Endothelial cell of umbilical vein (primary cell): Measurements from ENCODE around the gene SESTD1. TPM values are rescaled to one million over a fixed set of nuclear protein-coding genes. Genes with fewer than 3 reads are reported as not detected.

ENCODE experiments used
- BruUV-seq: library from RNA; stranded (reverse); fragments of 400-500 nt; replicated peaks from 2 replicates; lab custom pipeline; 2021; lab: Mats Ljungman, UMichigan
- CTCF ChIA-PET: fragments of 300-600, 350-600 bp; sonication (Branson Sonifier 250); formaldehyde crosslinking; loops from one replicate; lab custom pipeline; 2021; ENCODE audit warnings: antibody characterized with exemption, inconsistent platforms; lab: Charles Lee
- POLR2A ChIA-PET: fragments of 300-600, 350-600 bp; sonication (Branson Sonifier 250); formaldehyde crosslinking; loops from one replicate; lab custom pipeline; 2021; ENCODE audit warnings: antibody characterized with exemption, inconsistent platforms; lab: Charles Lee
- DNase-seq: peaks from one replicate; pipeline ENCODE4 v3.0.0-alpha.2; 2011; ENCODE audit warnings: low read depth, low spot score
- FAIRE-seq: peaks from 2 replicates; lab custom pipeline; 2011; peaks lifted over from hg19 to GRCh38; lab: Jason Lieb, UNC
- H2AFZ ChIP-seq: 2 replicates; pipeline ENCODE4 v1.6.0; 2012; ENCODE audit warnings: low read depth, low read length, control low read depth, inconsistent platforms
- H3K27ac ChIP-seq: 2 replicates; pipeline ENCODE4 v1.5.1; 2011; ENCODE audit warnings: low read depth, mild to moderate bottlenecking, control low read depth, low read length, moderate library complexity; ENCODE audit not compliant: insufficient read depth
- H3K27me3 ChIP-seq, 2 experiments: 2 replicates each; pipeline versions ENCODE4 v1.6.0 to v1.6.1; 2011; ENCODE audit warnings: low read length in 2 of 2, mixed read lengths in 1 of 2; ENCODE audit not compliant: control insufficient read depth in 2 of 2, insufficient read depth in 2 of 2
- H3K36me3 ChIP-seq, 2 experiments: 2 replicates in 1 of 2; 3 replicates in 1 of 2; pipeline ENCODE4 v1.5.1; 2011; ENCODE audit warnings: low read length in 2 of 2, mild to moderate bottlenecking in 1 of 2, moderate library complexity in 1 of 2; ENCODE audit not compliant: control insufficient read depth in 2 of 2, insufficient read depth in 2 of 2; ENCODE audit errors: extremely low read depth in 1 of 2
- H3K4me1 ChIP-seq: 3 replicates; pipeline ENCODE4 v1.5.1; 2011; ENCODE audit warnings: mild to moderate bottlenecking, low read length; ENCODE audit not compliant: control insufficient read depth, insufficient read depth; ENCODE audit errors: extremely low read depth
- H3K4me2 ChIP-seq: 2 replicates; pipeline ENCODE4 v1.6.1; 2011; ENCODE audit warnings: low read length, control low read depth, mixed read lengths; ENCODE audit not compliant: insufficient read depth
- H3K4me3 ChIP-seq, 3 experiments: fragments of 200-600 bp in 1 of 3; sonication (generic), shearing (Covaris generic) in 1 of 3; replicated peaks in 1 of 3; 2 replicates each; pipeline ENCODE4 v1.5.1; 2011 to 2016; ENCODE audit warnings: control low read depth in 3 of 3, low read length in 3 of 3, mild to moderate bottlenecking in 2 of 3, inconsistent platforms in 1 of 3, low read depth in 1 of 3, moderate library complexity in 1 of 3; ENCODE audit not compliant: insufficient read depth in 1 of 3
- H3K79me2 ChIP-seq: 2 replicates; pipeline ENCODE4 v1.6.0; 2012; ENCODE audit warnings: low read length, inconsistent platforms; ENCODE audit not compliant: control insufficient read depth, insufficient read depth
- H3K9ac ChIP-seq: replicated peaks from 2 replicates; pipeline ENCODE3; 2011; ENCODE audit warnings: low read length, control low read depth; ENCODE audit not compliant: insufficient read depth; ENCODE audit errors: extremely low read depth
- H3K9me1 ChIP-seq: replicated peaks from 3 replicates; pipeline ENCODE4 v1.6.0; 2011; ENCODE audit warnings: mild to moderate bottlenecking, low read length; ENCODE audit not compliant: control insufficient read depth, insufficient read depth; ENCODE audit errors: extremely low read depth
- H3K9me3 ChIP-seq: replicated peaks from 2 replicates; pipeline ENCODE4 v1.5.1; 2012; ENCODE audit warnings: low read length, inconsistent platforms; ENCODE audit not compliant: control insufficient read depth, insufficient read depth
- H4K20me1 ChIP-seq: replicated peaks from 2 replicates; pipeline ENCODE3; 2011; ENCODE audit warnings: mild to moderate bottlenecking, low read length; ENCODE audit not compliant: control insufficient read depth, insufficient read depth; ENCODE audit errors: extremely low read depth
- CTCF ChIP-seq, 2 donors: IDR thresholded peaks; 1 replicate in 1 of 2; 2 replicates in 1 of 2; pipeline ENCODE4 v1.5.1; 2011; ENCODE audit warnings: low read length in 2 of 2, mild to moderate bottlenecking in 2 of 2, moderate library complexity in 2 of 2, control low read depth in 1 of 2, inconsistent platforms in 1 of 2, low read depth in 1 of 2; ENCODE audit not compliant: insufficient read depth in 1 of 2; ENCODE audit errors: extremely low read depth in 1 of 2
- EZH2 ChIP-seq: IDR thresholded peaks from 2 replicates; pipeline ENCODE4 v1.6.1; 2012; ENCODE audit warnings: borderline replicate concordance, low read depth, mild to moderate bottlenecking, moderate library complexity, low read length, inconsistent platforms; ENCODE audit not compliant: severe bottlenecking
- FOS ChIP-seq: IDR thresholded peaks from 2 replicates; pipeline ENCODE4 v1.6.1; 2011; ENCODE audit warnings: mild to moderate bottlenecking, low read length, moderate library complexity, borderline replicate concordance; ENCODE audit not compliant: insufficient read depth
- GATA2 ChIP-seq: IDR thresholded peaks from 2 replicates; pipeline ENCODE4 v1.7.0; 2011; ENCODE audit warnings: low read depth, mild to moderate bottlenecking, moderate library complexity, mixed read lengths, low read length; ENCODE audit not compliant: insufficient read length, insufficient read depth
- JUN ChIP-seq: IDR thresholded peaks from 2 replicates; pipeline ENCODE4 v1.6.1; 2011; ENCODE audit warnings: borderline replicate concordance, low read depth; ENCODE audit not compliant: insufficient read length, insufficient read depth
- MAX ChIP-seq: IDR thresholded peaks from 2 replicates; pipeline ENCODE4 v1.6.1; 2011; ENCODE audit not compliant: insufficient read depth, insufficient read length
- MYC ChIP-seq: IDR thresholded peaks from one replicate; pipeline ENCODE4 v1.6.1; 2011; ENCODE audit warnings: mild to moderate bottlenecking, low read depth, low read length
- POLR2A ChIP-seq: IDR thresholded peaks from 2 replicates; pipeline ENCODE4 v1.6.1; 2012; ENCODE audit warnings: low read depth, mild to moderate bottlenecking, control low read depth, low read length
- POLR2AphosphoS5 ChIP-seq: IDR thresholded peaks from 2 replicates; pipeline ENCODE4 v1.6.1; 2012; ENCODE audit warnings: low read depth, mild to moderate bottlenecking, control low read depth, low read length, moderate library complexity; ENCODE audit not compliant: insufficient read depth
- dilution Hi-C: fragments of 300-500 bp; cut with MboI; formaldehyde crosslinking; loops from one replicate; pipeline ENCODE4 v1.15.0; 2019; ENCODE audit warnings: low sequenced_read_pairs; ENCODE audit not compliant: extremely low pct_ligation_motif_present
- intact Hi-C: fragments of 100-400 bp; cut with micrococcal nuclease; formaldehyde crosslinking; loops from one replicate; pipeline ENCODE4 v1.10.0; 2022
- polyA plus RNA-seq, 4 experiments: library from polyadenylated mRNA; depleted of rRNA in 3 of 4; stranded (reverse) in 3 of 4; unstranded in 1 of 4; fragments of >200 nt; gene quantifications; 2 replicates each; pipeline versions ENCODE4 v1.2.1 to v1.2.3, GENCODE V29; 2011 to 2012; ENCODE audit warnings: missing spikeins in 1 of 4
- total RNA-seq: library from RNA; stranded (reverse); gene quantifications from 2 replicates; pipeline ENCODE4 v1.2.3, GENCODE V29; 2021

The SESTD1 gene
- total and polyA plus RNA-seq, 2 donors (not counting 3 experiments of a cell fraction or from before 2014, with no cell fraction given): 9.8 to 72.4 TPM

GRCh38 chr2:179207047-179207446 is 57.6 kb downstream of the SESTD1 start:
- ChIA-PET CTCF (interaction anchor here (3.4 kb wide), 1 partner anchor 12 kb away, joined by 14 read pairs; no protein-coding TSS in a partner anchor), POLR2A (no interaction called here)
- BruUV-seq: no TSS peak
- DNase-seq (no peak), FAIRE-seq (no peak)
- H4K20me1 ChIP-seq: peaks cover 5% of the 10 kb centered on the region
- H3K9me1 ChIP-seq: no peaks in the 10 kb centered on the region
- H3K79me2 ChIP-seq: peaks cover 89% of the 10 kb centered on the region
- H3K4me2 ChIP-seq: no peak overlapping the region
- no peak overlapping the region for H3K27ac ChIP-seq
- TF ChIP-seq JUN (no peak), POLR2AphosphoS5 (no peak), GATA2 (no peak), EZH2 (no peak), MYC (no peak), POLR2A (no peak), MAX (no peak), FOS (no peak), CTCF (IDR thresholded peaks at IDR 0.05; ENCODE audit: extremely low read depth in 1 of 2, insufficient read depth in 1 of 2, low read depth in 1 of 2, low read length in 2 of 2) (no peak)
- H3K9me3 ChIP-seq: peaks cover 2% of the 10 kb centered on the region
- no peak overlapping the region for H3K9ac ChIP-seq
- H2AFZ ChIP-seq: no peak overlapping the region
- no peaks in the 10 kb centered on the region for H3K4me1 ChIP-seq
- no peaks in the 10 kb centered on the region for H3K27me3 ChIP-seq
- no peaks in the 10 kb centered on the region for H3K36me3 ChIP-seq
- no peak overlapping the region for H3K4me3 ChIP-seq
- dilution Hi-C loops (no loop called here), intact Hi-C loops (no loop called here)
